ENCODE measurements around the gene ME2.

The ME2 gene

GRCh38 chr18:50871846-50872245 lies 7.1 kb upstream of the ME2 start:
- Histone ChIP-seq H3F3A (ENCODE audit: control insufficient read depth, insufficient read depth) (no peaks in the 10 kb centered on the region), H3K36me3 (ENCODE audit: control insufficient read depth, low read length) (no peaks in the 10 kb centered on the region), H3K27ac (ENCODE audit: low read depth, low read length) (no peak overlapping the region), H3K9me3 (ENCODE audit: control insufficient read depth, insufficient read depth, low read length) (no peaks in the 10 kb centered on the region), H4K20me1 (ENCODE audit: control insufficient read depth, insufficient read depth, low read depth, low read length) (no peaks in the 10 kb centered on the region), H3K4me2 (ENCODE audit: low read length) (no peak overlapping the region), H3K9me2 (replicated peaks; ENCODE audit: control insufficient read depth, low read length) (no peaks in the 10 kb centered on the region), H3K4me1 (ENCODE audit: control insufficient read depth, low read length) (no peaks in the 10 kb centered on the region), H3K4me3 (ENCODE audit: low read length) (no peak overlapping the region), H3K79me2 (ENCODE audit: control insufficient read depth, low read length) (no peaks in the 10 kb centered on the region), H3K27me3 (ENCODE audit: control insufficient read depth, low read length) (no peaks in the 10 kb centered on the region)
- TF ChIP-seq EZH2phosphoT487 (IDR thresholded peaks at IDR 0.05; ENCODE audit: borderline replicate concordance, low read length), result no peak
- TF ChIP-seq, protein P1, sequence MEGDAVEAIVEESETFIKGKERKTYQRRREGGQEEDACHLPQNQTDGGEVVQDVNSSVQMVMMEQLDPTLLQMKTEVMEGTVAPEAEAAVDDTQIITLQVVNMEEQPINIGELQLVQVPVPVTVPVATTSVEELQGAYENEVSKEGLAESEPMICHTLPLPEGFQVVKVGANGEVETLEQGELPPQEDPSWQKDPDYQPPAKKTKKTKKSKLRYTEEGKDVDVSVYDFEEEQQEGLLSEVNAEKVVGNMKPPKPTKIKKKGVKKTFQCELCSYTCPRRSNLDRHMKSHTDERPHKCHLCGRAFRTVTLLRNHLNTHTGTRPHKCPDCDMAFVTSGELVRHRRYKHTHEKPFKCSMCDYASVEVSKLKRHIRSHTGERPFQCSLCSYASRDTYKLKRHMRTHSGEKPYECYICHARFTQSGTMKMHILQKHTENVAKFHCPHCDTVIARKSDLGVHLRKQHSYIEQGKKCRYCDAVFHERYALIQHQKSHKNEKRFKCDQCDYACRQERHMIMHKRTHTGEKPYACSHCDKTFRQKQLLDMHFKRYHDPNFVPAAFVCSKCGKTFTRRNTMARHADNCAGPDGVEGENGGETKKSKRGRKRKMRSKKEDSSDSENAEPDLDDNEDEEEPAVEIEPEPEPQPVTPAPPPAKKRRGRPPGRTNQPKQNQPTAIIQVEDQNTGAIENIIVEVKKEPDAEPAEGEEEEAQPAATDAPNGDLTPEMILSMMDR (IDR thresholded peaks at IDR 0.05; ENCODE audit: low read depth, low read length, poor library complexity, severe bottlenecking), result no peak

- H3K4me2 ChIP-seq (ENCODE audit: low read length), result no peak overlapping the region
- H3K27me3 ChIP-seq (ENCODE audit: control insufficient read depth, low read length), result no peaks in the 10 kb centered on the region
- TF ChIP-seq, protein P1 (IDR thresholded peaks at IDR 0.05; ENCODE audit: low read depth, low read length, poor library complexity, severe bottlenecking), result no peak
- TF ChIP-seq EZH2phosphoT487 (IDR thresholded peaks at IDR 0.05; ENCODE audit: borderline replicate concordance, low read length), result no peak
- no peaks in the 10 kb centered on the region for H3F3A ChIP-seq (ENCODE audit: control insufficient read depth, insufficient read depth)
- peaks cover 24% of the 10 kb centered on the region for H3K79me2 ChIP-seq (ENCODE audit: control insufficient read depth, low read length)
- H3K9me2 ChIP-seq (replicated peaks; ENCODE audit: control insufficient read depth, low read length), result no peaks in the 10 kb centered on the region
- H4K20me1 ChIP-seq (ENCODE audit: control insufficient read depth, insufficient read depth, low read depth, low read length), result peaks cover 5% of the 10 kb centered on the region; the same call in 1 of the 2 replicates
- peaks cover 11% of the 10 kb centered on the region for H3K36me3 ChIP-seq (ENCODE audit: control insufficient read depth, low read length)
- no peaks in the 10 kb centered on the region for H3K9me3 ChIP-seq (ENCODE audit: control insufficient read depth, insufficient read depth, low read length)
- peaks cover 17% of the 10 kb centered on the region for H3K4me1 ChIP-seq (ENCODE audit: control insufficient read depth, low read length)
- H3K27ac ChIP-seq (ENCODE audit: low read depth, low read length), result no peak overlapping the region
- no peak overlapping the region for H3K4me3 ChIP-seq (ENCODE audit: low read length)
Observed at GRCh38 chr18:50875966-50876536, 2.9 kb upstream of the ME2 start.

DNA sequence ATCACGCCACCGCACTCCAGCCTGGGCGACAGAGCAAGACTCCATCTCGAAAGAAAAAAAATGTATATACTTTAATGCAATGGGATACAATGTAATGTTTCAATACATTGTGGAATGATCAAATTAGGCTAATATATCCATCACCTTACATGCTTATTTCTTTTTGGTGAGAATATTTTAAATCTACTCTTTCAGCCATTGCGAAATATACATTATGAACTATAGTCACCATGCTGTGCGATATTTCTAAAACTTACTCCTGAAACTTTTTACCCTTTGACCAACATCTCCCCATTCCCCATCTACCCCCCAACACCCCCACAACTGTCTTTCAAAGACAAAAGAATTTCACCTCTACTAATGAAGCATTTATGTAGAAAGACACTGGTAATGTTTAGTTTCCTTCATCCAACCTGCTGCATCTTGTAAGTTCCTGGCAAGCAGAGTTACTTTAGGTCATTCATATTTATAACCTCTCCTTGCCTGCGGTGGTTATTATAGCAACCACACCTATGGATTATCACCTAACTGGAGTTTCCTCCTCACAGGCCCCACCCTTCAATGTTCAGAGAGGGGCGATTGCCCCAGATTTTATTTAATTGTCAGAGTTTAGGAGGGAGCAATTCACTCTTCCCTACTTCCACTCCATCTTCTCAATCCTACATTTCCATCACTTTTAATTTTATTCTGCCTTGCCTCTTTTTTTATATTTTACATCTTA lies 1.2 kb upstream of the ME2 start:
- Histone ChIP-seq H3K36me3 (ENCODE audit: control insufficient read depth, low read length) (peaks cover 23% of the 10 kb centered on the region), H3K9me3 (ENCODE audit: control insufficient read depth, insufficient read depth, low read length) (no peaks in the 10 kb centered on the region), H3K4me1 (ENCODE audit: control insufficient read depth, low read length) (peaks cover 30% of the 10 kb centered on the region), H3K4me3 (ENCODE audit: low read length) (peak overlapping the region; percentile 86), H3K9me2 (replicated peaks; ENCODE audit: control insufficient read depth, low read length) (no peaks in the 10 kb centered on the region), H3K79me2 (ENCODE audit: control insufficient read depth, low read length) (peaks cover 40% of the 10 kb centered on the region), H3K27ac (ENCODE audit: low read depth, low read length) (peak overlapping the region; percentile 82), H3K4me2 (ENCODE audit: low read length) (peak overlapping the region; percentile 90), H4K20me1 (ENCODE audit: control insufficient read depth, insufficient read depth, low read depth, low read length) (peaks cover 12% of the 10 kb centered on the region), H3K27me3 (ENCODE audit: control insufficient read depth, low read length) (no peaks in the 10 kb centered on the region), H3F3A (ENCODE audit: control insufficient read depth, insufficient read depth) (no peaks in the 10 kb centered on the region)
- no peak for TF ChIP-seq EZH2phosphoT487 (IDR thresholded peaks at IDR 0.05; ENCODE audit: borderline replicate concordance, low read length)
- TF ChIP-seq, protein P1 (IDR thresholded peaks at IDR 0.05; ENCODE audit: low read depth, low read length, poor library complexity, severe bottlenecking), result no peak
